CD4-positive, alpha-beta T cell treated with Interferon alpha-2 for 1 hour (primary cell): ENCODE data around the gene EPHB1.
A peak's percentile ranks its signal among the peaks of the same experiment; 100 is the strongest.
"Not testable (repeated sequence)": the region's sequence is repeated elsewhere in the genome, so short reads cannot be mapped to it uniquely, and the experiment has no call there.

Source experiments
- DNase-seq, 2 donors: peaks; one replicate each; pipeline ENCODE4 v3.0.0-alpha.2; 2020 to 2022

EPHB1 gene

GRCh38 chr3:134788283-134788682 lies 6.8 kb upstream of the EPHB1 start:
- not testable (repeated sequence) for DNase-seq

DNA sequence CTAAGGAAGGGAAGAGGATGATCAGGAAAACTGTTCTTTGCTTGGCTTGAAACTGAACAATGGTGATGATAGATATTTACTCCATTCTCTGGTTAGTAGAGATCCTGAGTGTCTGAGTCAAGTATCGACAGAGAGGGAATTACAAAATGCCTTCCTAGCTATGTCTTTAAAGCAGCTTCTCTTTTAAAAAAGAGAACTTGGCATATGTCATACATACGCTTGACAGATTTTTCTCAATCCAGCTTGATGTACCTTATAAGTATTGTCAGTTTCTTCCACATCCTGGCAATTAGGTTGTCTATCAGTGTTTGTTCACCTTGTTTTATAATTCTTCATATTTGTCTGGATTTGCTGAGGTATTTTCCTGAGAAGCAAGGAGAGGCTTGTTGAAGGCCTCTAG lies 5.0 kb upstream of the EPHB1 start:
- DNase-seq: no peak

DNA sequence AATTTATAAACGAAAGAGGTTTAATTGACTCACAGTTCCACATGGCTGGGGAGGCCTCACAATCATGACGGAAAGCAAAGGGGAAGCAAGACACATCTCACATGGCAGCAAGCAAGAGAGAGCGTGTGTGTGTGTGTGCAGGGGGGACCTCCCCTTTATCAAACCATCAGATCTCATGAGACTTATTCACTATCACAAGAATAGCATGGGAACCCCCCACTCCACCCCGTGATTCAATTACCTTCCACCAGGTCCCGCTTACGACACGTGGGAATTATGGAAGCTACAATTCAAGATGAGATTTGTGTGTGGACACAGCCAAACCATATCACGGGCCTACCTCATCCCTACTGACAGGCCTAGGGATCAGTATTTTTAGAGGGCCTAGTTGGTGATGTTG lies 3.1 kb upstream of the EPHB1 start:
- DNase-seq: no peak

- no peak for DNase-seq
Measured at GRCh38 chr3:134792700-134793099, 2.4 kb upstream of the EPHB1 start.

GRCh38 chr3:134793562-134793961 lies 1.5 kb upstream of the EPHB1 start:
- no peak for DNase-seq

DNA sequence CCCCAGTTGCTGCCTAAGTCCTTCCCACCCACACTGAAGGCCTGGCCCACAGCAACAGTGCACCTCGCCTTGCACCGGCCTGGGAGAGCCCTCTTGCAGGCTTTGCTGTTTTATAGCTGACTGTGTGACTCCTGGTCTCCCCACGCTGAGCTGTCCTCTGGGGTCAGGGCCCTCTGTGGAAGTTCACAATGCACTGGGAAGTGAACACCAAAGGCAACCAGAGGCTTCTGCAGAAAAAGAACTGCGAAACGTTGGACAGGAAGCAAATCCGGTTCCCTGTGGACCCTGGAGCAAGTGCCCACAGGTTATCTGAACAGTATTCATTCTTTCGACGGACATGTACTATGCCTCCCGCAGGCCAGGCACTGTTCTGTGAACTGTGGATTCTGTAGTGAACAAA lies 737 bp upstream of the EPHB1 start:
- DNase-seq: no peak

GRCh38 chr3:134795746-134796280 lies 753 bp downstream of the EPHB1 start:
- no peak for DNase-seq

- DNase-seq: no peak
Measured at GRCh38 chr3:134796281-134797056, 1.4 kb downstream of the EPHB1 start.

GRCh38 chr3:134797057-134797740 lies 2.1 kb downstream of the EPHB1 start:
- DNase-seq: no peak

DNA sequence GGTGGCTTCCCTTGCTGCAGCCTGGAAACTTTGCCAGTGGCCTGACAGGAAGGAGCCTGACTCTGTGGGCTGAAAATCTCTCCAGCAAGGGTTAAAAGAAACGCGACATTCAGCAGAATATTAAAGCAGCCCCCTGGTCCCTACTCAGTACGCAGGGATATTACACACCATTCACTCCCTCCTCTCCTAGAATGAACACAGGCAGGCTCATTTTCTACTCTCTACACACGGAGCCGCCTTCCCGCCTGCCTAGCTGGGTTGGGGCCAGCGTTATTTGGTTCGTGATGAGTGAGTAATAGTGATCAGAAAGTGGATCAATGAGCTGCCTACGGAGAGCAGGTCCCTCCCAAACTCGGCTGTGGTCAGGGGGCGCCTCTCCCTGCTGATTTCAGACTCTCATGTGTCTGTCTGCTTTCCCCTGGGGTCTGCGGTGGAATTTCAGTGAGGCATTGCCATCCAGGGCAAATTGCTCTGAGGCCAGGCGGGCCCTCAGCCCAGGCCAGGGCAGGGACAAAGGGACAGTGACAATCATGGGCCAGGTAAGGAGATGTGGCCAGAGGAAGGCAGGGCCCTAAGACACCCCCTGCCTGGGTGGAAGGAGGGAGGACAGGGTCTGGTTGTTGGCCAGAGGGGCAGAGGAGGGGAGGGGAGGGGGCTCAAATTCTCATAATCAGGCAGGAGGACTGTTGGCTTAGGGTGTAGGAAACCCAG lies 2.8 kb downstream of the EPHB1 start:
- no peak for DNase-seq

- no peak for DNase-seq
Measured at GRCh38 chr3:134798681-134799311, 3.7 kb downstream of the EPHB1 start.

DNA sequence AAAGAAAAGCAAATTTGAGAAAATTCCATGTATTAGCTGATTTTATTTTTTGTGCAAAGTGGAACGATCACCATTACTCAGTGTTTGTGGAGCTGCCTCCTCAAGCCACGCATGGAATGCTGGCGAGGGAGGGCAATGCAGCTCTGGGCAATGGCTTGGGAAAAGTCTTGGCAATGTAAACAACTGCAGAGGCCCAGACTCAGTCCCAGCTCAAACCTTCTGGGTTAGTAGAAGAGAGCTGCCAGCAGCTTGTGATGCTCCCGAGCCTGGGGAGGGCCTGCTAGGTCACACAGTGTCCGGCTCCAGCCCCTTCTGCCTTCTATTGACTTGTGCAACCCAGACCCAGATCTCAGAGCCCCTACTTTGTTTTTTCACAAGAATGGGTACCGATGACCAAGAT lies 4.3 kb downstream of the EPHB1 start:
- DNase-seq: no peak

DNA sequence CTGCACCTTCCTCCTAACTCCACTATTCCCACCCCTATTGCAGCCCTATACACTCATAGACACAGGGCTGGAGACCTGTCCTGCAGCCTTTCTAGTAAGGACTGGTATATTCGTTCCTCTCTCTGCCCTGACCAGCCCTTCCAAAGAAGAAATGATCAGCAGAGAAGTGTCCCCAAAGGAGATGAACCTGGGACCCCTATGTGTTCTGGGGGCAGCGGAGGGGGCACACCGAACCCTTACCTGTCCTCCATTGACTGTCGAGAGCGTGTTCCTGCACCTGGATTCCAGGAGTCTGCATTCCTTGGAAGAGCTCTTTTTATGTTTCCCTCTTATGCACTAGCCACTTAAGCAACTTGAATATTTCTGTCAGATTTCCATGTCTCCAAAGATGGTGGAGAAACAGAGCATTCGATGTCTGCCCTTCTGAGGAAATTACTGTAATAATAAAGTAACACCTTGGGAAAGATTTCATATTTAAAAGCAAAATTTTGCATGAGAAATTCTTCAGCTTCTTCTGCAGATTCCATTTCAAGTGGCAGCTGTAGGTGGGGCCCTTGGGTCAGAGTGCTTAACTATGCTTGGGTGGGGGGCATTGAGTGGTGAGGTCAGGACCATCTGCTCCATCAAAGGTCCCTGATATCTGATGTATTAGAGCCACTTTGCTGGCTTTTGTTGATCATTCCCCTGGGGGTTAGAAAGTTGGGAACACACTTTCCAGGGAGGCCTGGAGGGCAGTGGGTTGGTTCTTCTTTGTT lies 6.3 kb downstream of the EPHB1 start:
- no peak for DNase-seq

DNA sequence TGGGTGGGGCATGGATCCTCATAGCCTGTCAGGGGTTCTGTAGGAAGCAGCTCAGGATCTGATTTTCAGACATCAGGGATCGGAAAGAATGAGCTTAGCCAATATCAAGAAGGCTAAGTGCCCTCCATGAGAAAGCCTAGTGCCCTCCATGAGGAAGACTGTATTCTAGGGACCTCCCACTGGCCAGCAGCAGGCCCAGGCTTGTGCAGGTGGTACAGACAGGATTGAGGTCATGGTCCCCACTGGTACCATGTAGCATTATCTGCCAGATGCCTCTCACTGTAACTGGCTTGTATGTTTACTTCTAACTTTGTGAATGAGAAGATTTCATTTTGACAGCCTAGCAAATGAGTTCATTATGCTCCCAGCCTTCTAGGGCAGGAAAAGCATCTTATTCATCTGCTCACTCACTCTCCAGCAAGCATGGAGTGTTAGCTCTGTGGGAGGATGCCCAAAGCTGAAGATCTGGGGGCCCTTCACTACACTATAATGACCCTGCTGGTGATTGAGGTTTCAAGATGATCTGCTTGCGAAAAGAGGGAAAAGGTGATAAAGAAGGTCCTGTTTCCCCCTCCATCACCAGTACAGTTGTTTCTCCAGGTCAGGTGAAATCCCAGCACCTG lies 7.5 kb downstream of the EPHB1 start:
- DNase-seq: no peak

GRCh38 chr3:134803051-134803505 lies 8.0 kb downstream of the EPHB1 start:
- peak in 1 of 2 donors; percentile 15 for DNase-seq

DNA sequence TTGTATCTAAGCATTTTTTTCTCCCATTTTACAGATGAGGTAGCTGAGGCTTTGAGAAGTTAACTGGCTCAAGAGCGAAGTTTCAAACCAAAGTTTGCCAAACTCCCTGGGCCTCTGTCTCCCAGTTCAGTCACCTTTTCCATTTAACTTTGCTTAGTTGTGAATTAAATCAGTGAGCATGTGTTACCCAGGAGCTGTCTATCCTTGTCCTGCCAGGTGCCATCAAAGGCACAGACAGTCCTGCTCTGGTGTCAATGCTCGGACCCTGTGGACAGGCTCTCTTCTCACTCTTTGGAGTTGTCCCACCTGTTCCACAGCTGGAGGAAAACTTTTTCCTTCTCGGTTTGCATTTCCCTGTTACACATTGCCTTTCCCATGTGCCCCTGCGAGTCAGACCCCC lies 8.6 kb downstream of the EPHB1 start:
- no peak for DNase-seq

GRCh38 chr3:134804508-134805480 lies 9.7 kb downstream of the EPHB1 start:
- DNase-seq: no peak

DNA sequence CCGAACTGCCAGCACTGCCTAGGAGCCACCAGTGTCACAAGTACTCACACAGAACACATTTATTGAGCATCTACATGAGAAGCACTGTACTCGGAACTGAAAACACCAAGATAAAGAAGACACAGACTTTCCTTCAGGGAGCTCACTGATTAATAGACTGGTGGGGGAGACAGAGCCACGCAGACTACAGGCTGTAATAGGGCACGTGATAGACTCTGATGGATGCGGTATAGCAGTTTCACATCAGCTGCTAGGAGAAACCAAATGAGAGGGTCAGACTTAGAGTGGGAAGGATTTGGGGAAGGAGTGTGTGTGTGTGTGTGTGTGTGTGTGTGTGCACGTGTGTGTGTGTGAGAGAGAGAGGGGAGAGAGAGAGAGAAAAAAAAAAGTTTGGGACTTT lies 12.1 kb downstream of the EPHB1 start:
- no peak for DNase-seq

- DNase-seq: no peak
Measured at GRCh38 chr3:134808835-134809234, 13.8 kb downstream of the EPHB1 start.

- DNase-seq: no peak
Measured at GRCh38 chr3:134809427-134810051, 14.5 kb downstream of the EPHB1 start.
